HG03469 (cell line): ENCODE measurements around the gene PFKFB3.
"Not testable (repeated sequence)": the region's sequence is repeated elsewhere in the genome, so short reads cannot be mapped to it uniquely, and the experiment has no call there.

Experiments
- ATAC-seq: cut with Tn5 transposase; IDR thresholded peaks from one replicate; pipeline ENCODE4 v1.9.1; 2021; ENCODE audit warnings: mild to moderate bottlenecking, moderate library complexity, moderate number of reproducible peaks; ENCODE audit not compliant: unreplicated experiment

The PFKFB3 gene

DNA sequence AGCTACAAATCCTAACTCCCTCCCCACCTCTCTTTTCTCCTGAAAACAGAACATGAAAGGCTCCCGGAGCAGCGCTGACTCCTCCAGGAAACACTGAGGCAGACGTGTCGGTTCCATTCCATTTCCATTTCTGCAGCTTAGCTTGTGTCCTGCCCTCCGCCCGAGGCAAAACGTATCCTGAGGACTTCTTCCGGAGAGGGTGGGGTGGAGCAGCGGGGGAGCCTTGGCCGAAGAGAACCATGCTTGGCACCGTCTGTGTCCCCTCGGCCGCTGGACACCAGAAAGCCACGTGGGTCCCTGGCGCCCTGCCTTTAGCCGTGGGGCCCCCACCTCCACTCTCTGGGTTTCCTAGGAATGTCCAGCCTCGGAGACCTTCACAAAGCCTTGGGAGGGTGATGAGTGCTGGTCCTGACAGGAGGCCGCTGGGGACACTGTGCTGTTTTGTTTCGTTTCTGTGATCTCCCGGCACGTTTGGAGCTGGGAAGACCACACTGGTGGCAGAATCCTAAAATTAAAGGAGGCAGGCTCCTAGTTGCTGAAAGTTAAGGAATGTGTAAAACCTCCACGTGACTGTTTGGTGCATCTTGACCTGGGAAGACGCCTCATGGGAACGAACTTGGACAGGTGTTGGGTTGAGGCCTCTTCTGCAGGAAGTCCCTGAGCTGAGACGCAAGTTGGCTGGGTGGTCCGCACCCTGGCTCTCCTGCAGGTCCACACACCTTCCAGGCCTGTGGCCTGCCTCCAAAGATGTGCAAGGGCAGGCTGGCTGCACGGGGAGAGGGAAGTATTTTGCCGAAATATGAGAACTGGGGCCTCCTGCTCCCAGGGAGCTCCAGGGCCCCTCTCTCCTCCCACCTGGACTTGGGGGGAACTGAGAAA lies 30.4 kb downstream of the PFKFB3 start:
- no peak for ATAC-seq

DNA sequence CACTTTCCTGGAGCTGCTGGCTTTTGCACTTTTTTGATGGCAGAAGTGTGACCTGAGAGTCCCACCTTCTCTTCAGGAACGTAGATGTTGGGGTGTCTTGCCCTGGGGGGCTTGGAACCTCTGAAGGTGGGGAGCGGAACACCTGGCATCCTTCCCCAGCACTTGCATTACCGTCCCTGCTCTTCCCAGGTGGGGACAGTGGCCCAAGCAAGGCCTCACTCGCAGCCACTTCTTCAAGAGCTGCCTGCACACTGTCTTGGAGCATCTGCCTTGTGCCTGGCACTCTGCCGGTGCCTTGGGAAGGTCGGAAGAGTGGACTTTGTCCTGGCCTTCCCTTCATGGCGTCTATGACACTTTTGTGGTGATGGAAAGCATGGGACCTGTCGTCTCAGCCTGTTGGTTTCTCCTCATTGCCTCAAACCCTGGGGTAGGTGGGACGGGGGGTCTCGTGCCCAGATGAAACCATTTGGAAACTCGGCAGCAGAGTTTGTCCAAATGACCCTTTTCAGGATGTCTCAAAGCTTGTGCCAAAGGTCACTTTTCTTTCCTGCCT lies 31.1 kb downstream of the PFKFB3 start:
- no peak for ATAC-seq

DNA sequence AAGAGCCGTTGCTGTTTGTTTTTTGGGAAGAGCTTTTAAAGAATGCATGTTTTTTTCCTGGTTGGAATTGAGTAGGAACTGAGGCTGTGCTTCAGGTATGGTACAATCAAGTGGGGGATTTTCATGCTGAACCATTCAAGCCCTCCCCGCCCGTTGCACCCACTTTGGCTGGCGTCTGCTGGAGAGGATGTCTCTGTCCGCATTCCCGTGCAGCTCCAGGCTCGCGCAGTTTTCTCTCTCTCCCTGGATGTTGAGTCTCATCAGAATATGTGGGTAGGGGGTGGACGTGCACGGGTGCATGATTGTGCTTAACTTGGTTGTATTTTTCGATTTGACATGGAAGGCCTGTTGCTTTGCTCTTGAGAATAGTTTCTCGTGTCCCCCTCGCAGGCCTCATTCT lies 31.6 kb downstream of the PFKFB3 start:
- ATAC-seq = no peak

DNA sequence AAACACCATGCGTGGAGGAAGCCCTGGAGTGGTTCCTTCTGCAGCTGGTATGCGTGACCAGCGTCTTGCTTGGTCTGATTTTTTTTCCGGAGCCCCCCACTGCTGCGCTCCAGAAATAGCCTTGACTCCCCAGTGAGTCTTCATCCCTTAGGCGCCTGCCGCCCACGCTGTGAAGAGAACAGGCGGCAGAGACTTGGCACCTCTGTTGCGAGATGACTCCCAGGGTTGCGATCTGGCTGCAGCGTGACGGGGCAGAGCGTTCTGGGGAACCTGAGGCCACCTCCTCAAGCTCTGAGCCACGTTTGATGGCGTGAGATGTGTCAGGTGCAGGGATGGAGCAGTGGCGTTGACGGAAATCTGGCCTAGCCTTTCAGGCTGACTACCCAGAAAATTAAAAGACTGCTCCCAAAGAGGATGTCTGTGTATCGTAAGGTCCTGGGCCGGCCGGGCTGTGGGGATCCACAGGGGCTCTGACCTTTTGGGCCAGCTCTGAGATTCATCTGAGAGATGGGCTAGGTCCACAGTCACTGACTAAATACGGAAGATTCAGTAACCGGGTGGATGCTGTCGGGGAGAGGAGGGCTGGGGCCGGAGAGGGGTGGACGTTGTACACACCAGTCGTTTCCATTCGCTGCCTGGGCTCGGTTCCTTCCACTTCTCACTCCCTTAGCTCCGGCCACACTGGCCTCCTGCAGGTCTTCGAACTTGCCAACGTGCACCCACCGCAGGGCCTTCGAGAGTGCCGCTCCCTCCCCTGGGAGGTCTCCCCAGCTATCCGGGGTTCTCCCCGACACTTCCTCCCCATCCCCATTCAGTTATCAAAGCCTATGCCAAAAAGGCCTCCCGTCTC lies 33.8 kb downstream of the PFKFB3 start:
- no peak for ATAC-seq

- ATAC-seq = no peak
Measured at GRCh38 chr10:6237199-6237530, 34.4 kb downstream of the PFKFB3 start.

DNA sequence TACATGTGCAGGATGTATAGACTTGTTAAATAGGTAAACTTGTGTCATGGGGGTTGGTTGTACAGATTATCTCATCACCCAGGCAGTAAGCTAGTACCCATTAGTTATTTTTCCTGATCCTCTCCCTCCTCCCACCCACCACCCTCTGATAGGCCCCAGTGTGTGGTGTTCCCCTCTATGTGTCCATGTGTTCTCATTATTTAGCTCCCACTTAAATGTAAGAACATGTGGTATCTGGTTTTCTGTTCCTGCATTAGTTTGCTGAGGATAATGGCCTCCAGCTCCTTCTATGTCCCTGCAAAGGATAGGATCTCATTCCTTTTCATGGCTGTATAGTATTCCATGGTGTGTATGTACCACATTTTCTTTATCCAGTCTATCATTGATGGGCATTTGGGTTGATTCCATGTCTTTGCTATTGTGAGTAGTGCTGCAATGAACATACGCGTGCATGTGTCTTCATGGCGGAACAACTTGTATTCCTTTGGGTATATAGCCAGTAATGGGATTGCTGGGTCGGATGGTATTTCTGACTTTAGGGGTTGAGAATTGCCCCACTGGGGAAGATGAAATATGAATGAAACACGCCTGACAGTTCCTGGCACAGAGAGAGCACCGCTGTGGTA lies 36.0 kb downstream of the PFKFB3 start:
- not testable (repeated sequence) for ATAC-seq

DNA sequence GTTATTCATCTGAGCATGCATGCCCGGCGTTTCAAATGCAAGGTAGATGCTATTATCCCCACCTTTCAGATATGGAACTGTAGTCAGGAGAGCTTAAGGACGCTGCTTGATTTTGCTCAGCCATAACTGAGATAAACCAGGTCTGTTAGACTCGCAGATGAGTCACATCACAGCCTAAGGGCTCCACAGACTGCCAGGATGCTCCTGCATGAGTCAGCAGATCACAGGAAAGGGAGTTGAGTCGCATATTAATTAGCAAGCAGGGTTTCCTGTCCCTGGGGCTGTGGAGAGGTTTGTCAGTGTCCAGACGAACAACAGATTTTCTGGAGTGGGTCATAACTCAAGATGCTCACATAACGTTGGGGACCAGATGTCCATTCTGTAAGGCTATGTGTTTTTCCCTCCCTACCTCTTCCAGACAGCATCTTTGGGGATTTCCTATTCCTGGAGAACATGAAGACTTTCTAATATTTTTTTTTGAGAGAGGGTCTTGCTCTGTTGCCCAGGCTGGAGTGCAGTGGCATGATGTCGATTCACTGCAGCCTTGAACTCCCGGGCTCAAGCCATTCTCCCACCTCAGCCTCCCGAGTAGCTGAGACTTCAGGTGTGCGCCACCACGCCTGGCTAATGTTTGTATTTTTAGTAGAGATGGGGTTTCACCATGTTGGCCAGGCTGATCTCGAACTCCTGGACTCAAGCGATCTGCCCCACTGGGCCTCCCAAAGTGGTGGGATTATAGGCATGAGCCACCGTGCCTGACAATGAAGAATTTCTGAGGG lies 36.7 kb downstream of the PFKFB3 start:
- no peak for ATAC-seq

DNA sequence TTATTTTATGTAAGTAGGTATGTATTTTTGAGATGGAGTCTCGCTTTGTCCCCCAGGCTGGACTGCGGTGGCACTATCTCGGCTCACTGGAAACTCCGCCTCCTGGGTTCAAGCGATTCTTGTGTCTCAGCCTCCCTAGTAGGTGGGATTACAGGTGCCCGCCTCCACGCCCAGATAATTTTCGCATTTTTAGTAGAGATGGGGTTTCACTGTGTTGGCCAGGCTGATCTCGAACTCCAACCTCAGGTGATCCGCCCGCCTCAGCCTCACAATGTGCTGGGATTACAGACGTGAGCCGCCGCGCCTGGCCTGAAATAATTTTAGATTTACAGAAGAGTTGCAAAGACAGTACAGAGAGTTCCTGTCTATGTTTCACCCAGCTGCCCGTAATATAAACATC lies 37.5 kb downstream of the PFKFB3 start:
- ATAC-seq = no peak

DNA sequence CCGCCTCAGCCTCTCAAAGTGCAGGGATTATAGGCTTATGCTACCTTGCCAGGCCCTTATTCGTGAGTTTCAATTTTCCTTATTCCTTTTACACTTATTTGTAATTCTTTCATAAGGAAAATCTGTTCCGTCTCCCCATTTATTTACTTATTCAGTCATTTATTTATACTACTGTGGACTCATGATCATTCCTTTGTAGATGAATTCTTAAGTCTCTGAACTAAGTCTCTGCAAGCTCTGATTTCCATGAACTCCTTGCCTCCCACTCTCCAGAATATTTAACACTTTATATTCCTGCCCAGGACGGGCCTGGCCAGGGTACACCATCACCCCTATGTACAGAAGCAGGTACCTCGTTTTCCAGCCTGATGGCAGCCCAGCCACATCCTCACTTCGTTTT lies 39.4 kb downstream of the PFKFB3 start:
- no peak for ATAC-seq

- no peak for ATAC-seq
Measured at GRCh38 chr10:6244510-6244909, 41.8 kb downstream of the PFKFB3 start.

DNA sequence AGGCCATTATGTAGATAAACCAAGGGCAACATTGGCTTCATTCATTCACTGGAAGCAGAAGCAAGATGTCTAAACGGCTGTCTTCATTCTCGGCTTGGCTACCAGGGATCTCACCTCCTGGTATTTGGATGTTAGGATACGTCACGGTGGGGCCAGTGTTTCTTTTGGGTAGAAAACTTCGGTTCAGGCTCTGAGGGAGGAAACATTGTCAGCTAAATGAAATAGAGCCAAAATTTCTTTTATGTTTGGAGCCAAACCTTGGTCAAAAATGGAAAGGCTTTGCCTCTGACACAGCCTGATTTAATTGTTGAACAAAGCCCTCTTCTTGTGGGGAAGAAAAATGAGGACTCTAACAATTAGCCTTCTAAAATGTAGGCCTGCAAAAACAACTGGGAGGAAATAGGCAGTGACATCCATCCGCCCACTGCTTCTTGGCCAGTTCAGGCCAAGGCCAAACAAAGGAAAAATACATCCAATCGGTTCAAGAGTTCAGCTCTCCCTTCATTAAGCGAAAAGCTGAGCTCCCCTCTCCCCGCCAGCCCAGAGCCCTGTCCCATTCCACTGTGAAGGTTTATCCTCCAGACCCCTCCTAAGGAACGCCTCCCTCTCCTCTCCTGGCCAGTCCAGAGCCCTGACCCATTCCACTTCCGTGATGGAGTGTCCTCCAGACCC lies 44.4 kb downstream of the PFKFB3 start:
- ATAC-seq = no peak

DNA sequence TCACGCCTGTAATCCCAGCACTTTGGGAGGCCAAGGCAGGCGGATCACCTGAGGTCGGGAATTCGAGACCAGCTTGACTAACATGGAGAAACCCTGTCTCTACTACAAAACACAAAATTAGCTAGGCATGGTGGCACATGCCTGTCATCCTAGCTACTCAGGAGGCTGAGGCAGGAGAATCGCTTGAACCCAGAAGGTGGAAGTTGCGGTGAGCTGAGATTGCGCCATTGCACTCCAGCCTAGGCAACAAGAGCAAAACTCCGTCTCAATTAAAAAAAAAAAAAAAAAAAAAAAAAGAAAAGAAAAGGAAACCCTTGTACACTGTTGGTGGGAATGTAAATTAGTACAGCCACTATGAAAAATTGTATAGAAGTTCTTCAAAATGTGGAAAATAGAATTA lies 46.2 kb downstream of the PFKFB3 start:
- ATAC-seq = not testable (repeated sequence)

- no peak for ATAC-seq
Measured at GRCh38 chr10:6249698-6250097, 47.0 kb downstream of the PFKFB3 start.

GRCh38 chr10:6250745-6251144 lies 48.0 kb downstream of the PFKFB3 start:
- no peak for ATAC-seq

DNA sequence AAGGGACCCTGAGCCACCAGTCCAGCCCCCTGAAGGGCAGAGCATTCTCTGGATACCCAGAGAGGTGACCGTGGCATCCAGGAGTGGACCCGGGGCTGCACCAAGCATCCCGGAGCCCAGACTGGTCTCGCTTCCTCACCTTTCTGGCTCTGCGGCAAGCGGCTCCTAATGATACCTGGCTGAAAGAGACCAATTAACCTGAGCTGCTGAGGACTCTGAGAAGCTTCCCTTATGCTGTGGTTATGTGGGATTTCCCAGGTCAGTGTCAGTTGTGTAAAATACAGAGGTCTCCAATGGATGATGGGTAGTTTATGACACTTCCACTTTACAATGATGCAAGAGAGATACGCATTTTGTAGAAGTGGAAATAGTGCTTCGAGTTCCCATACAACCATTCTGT lies 51.5 kb downstream of the PFKFB3 start:
- ATAC-seq = no peak

- ATAC-seq = no peak
Measured at GRCh38 chr10:6255548-6256061, 52.9 kb downstream of the PFKFB3 start.

GRCh38 chr10:6256439-6256838 lies 53.7 kb downstream of the PFKFB3 start:
- ATAC-seq = no peak

GRCh38 chr10:6259153-6259552 lies 56.4 kb downstream of the PFKFB3 start:
- no peak for ATAC-seq

DNA sequence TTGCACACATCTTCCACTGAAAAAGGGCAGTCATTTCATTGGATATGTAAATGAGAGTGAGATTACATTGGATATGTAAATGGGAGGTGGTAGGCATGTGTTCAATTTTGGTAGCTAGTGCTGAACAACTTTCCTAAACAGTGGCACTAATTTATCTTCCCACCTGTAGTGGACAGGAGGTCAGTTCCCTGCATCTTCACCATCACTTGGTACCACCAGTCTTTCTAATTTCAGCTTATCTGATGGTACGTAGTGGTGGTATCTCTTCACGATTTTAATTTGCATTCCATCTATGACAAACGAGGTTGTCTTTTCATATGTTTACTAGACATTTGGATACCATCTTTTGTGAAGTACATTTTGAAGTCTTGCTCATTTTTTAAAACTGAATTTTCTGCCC lies 58.1 kb downstream of the PFKFB3 start:
- ATAC-seq = no peak

DNA sequence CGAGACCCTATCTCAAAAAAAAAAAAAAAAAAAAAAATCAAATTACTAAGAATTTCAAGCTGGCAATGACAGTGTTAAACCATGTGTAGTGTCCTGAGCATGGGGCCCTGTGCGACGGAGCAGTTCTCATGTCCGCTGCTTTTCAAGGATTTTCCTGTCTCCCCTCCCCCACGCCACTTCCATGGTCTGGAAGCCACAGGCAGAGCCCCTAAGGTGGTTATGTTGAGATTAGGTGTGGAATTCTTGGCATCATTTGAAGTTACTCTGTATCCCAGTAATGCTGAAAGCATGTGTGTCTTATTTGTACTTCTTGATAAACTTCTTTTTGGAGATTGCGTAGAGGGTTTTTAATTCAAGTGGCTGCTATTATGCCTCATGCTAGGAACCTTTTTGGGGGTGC lies 65.2 kb downstream of the PFKFB3 start:
- ATAC-seq = no peak
